NOMO-1 (cell line): ENCODE results near the gene NOL4L.

Source experiments
- DNase-seq, 2 experiments: peaks; one replicate each; lab custom pipeline; 2025; ENCODE audit not compliant: unreplicated experiment in 2 of 2; lab: John Stamatoyannopoulos, UW

The NOL4L gene

GRCh38 chr20:32577657-32578056 lies 7.5 kb downstream of the NOL4L start:
- DNase-seq: no peak

DNA sequence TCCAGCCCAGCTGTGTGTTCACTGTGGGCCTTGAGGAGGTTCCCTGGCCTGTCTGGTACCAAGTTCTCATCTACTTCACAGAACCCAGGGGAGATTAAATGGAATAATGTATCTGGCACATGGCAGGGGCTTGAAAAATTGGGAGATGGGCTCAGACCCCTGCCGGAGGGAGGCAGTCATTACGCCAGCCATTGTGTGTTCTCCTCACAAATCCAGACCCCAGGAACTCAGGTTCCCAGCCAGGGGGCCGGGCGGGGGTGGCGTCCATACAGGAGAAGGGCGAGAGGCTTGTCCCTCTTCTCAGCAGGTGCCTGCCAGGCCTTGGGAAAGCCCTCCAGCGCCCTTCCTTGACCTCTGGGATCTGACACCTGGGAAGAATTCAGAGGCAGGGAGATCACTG lies 8.1 kb downstream of the NOL4L start:
- no peak for DNase-seq

DNA sequence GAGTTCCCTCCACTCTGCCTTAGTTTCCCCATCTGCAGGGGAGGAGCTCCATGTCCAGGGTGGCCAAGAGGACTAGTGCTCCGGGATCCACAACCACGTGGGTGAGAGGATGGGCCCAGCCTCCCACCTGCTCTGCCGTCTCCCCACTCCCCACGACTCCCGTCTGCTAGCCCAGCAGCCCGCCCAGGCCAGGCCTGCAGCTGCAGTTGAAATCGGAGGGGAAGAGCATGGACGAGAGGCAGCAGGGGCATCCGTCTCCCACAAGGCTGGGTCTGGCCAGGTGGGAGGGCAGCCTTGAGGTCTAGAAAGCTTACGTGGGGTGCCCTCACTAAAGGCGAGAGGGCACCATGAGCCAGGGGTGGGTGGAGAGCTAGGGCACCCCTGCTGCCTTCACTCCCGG lies 8.6 kb downstream of the NOL4L start:
- DNase-seq: no peak

- DNase-seq: no peak
Observed at GRCh38 chr20:32575805-32576204, 9.3 kb downstream of the NOL4L start.

- DNase-seq: no peak
Observed at GRCh38 chr20:32575227-32575581, 9.9 kb downstream of the NOL4L start.

GRCh38 chr20:32574296-32575226 lies 10.6 kb downstream of the NOL4L start:
- DNase-seq: peak; percentile 42 to 61

- no peak for DNase-seq
Observed at GRCh38 chr20:32573167-32573851, 11.8 kb downstream of the NOL4L start.

DNA sequence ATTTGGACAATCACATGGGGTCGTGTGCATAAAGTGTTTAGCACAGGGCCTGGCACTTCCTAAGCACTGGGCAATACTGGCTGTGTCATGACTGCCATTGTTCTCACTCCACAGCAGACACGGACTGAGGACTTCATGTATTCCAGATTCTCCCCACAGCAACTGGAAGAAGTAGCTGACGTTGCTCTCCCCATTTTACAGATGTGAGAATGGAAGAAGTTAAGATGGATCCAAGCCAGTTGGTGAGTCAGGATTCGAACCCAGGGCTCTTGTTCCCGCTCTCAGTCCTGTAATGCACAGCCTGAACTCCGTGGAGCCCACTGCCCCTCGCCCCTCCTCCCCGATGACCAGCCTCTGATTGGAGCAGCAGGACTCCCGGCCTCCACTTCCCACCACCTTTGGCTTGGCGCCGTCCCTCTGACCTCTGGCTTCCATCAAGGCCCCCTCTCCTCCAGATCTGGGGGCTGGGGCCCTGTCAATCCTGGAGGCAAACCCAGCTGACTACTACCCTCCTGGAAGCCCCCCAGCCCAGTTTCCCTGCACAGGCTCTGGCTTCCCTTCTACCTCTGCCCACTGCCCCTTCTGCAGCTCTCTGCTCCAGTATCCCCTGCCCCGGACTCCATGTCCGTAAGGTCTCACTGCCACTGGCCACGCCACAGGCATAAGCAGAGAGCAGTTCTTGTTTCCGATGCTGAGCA lies 12.7 kb downstream of the NOL4L start:
- DNase-seq: no peak

GRCh38 chr20:32571566-32571965 lies 13.6 kb downstream of the NOL4L start:
- no peak for DNase-seq

DNA sequence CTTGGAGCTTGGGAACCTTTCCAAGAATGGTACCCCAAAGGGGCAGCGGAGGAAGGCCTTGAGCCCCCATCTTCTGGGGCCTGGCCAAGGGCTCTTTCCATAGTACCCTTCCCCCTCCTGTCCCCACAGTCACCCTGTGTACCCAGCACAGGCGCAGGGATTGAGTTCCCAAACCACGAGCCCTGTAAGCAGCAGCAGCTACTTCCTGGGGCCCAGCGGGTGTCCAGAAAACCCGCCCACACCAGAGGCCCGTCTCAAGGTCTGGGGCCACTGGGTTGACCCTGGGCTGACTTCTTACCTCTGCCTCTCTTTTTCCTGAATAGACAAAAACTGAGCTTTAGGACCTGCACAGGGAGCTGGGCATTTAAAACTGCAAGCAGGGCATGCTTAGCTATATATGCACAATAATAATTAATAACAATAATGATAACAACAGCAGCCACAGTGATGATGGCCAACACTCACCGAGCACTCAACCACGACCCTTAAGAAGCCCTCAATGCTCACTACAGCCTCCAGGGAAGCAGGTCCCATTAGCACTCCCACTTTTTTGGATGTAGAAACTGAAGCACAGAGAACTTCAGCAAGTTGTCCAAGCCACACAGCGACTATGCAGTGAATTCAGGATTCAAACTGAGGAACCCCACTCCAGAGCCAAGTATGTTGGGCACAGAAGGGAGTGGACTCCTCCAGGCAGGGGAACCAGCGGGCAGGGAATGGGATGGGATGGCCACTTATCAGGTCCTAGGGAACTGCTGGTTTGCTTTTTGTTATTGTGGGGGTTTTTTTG lies 14.5 kb downstream of the NOL4L start:
- no peak for DNase-seq

GRCh38 chr20:32569380-32570305 lies 15.5 kb downstream of the NOL4L start:
- no peak for DNase-seq

- no peak for DNase-seq
Observed at GRCh38 chr20:32569018-32569379, 16.1 kb downstream of the NOL4L start.

GRCh38 chr20:32567384-32568178 lies 17.6 kb downstream of the NOL4L start:
- DNase-seq: no peak

GRCh38 chr20:32566379-32567374 lies 18.5 kb downstream of the NOL4L start:
- DNase-seq: no peak

DNA sequence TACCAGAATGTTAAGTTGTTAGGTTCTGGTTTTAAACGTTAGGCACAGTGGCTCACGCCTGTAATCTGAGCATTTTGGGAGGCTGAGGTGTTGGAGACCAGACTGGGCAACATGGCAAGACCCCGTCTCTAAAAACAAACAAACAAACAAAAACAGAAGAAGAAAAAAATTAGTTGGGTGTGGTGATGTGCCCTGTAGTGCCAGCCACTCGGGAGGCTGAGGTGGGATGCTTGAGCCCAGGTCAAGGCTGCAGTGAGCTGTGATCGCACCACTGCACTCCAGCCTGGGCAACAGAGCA lies 19.4 kb downstream of the NOL4L start:
- no peak for DNase-seq

DNA sequence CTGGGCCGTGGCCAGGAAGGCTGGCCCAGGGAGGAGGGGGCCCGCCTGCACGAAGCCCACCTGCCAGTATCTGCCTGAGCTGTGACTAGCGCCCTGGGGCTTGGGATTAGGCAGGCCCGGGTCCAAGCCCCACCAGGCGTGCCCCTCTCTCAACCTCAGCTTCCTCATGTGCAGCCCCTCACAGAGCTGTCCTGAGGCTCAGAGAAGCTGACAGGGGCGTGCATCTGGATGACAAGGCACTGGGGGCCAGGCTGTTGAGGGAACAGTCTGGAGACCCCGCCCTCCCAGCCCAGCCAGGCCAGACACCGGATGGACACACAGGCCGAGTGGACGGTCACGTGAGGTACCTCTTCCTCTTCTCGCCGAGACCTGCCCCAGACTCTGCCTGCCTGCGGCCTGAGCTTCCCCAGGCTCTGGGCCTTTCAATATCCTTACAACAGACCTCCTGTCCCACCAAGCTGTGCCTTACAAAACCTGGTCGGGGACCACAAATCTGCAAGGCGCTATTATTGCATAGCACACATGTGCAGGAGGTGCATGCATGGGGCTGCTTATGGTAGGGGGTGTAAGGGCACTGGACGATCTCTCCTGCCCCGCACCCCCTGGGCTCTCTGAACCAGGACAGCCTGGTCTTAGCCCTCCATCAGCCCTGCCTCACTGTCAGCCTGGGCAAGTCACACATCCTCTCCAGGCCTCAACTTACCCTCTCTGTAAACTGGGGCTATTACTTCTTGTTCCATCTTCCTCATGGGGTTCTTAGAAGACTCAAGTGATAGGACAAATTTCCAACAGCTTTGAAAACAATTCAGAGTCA lies 20.0 kb downstream of the NOL4L start:
- peak; percentile 32 to 34 for DNase-seq

DNA sequence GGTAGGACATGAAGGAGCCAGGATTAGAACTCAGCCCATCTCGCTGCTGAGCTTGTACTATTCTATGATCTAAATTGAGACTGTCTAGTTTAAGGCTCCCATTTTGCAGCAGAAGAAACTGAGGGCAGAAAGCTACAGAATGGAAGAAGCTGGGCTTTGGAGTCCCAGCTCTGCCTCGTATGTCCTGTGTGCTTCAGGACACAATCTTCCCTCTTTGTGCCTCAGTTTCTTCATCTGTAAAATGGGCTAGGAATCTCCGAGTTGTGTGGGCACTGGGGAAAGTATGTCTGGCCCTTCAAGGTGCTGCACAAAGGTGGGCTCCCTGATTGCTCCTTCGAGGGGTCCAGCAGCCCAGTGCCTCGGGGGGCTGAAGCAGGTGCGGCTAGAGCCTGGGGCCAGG lies 20.7 kb downstream of the NOL4L start:
- DNase-seq: no peak
